ENCODE measurements around the gene NSG1. TPM values are rescaled to one million over a fixed set of nuclear protein-coding genes. Genes with fewer than 3 reads are reported as not detected.
A peak's percentile ranks its signal among the peaks of the same experiment; 100 is the strongest.

Gene NSG1
- total RNA-seq, 1 donor, result not detected

- Histone ChIP-seq H3K79me2 (ENCODE audit: insufficient read depth, low read length) (no peaks in the 10 kb centered on the region), H3K9me3 (ENCODE audit: low read depth, low read length) (no peaks in the 10 kb centered on the region), H3K27ac (ENCODE audit: low read depth, low read length) (no peak overlapping the region), H3K4me3 (ENCODE audit: insufficient read depth, low read length) (no peak overlapping the region), H3K27me3 (ENCODE audit: insufficient read depth, low read length) (peaks cover 65% of the 10 kb centered on the region), H4K20me1 (ENCODE audit: insufficient read depth, low read length) (no peaks in the 10 kb centered on the region), H3K36me3 (ENCODE audit: insufficient read depth, low read length) (no peaks in the 10 kb centered on the region), H3K4me2 (ENCODE audit: insufficient read depth, low read length) (no peak overlapping the region), H3K4me1 (ENCODE audit: insufficient read depth, low read length) (no peaks in the 10 kb centered on the region), H2AFZ (ENCODE audit: low read length) (no peak overlapping the region)
- TF ChIP-seq CTCF (IDR thresholded peaks at IDR 0.05; ENCODE audit: extremely low read depth, low read depth, low read length), result peak; percentile 23
- no peak for DNase-seq (ENCODE audit: insufficient read length, low spot score, missing footprints)
Measured at GRCh38 chr4:4384837-4385236, 2.1 kb upstream of the NSG1 start.

- no peak for TF ChIP-seq CTCF (IDR thresholded peaks at IDR 0.05; ENCODE audit: extremely low read depth, low read depth, low read length)
- peak; percentile 56 for DNase-seq (ENCODE audit: insufficient read length, low spot score, missing footprints)
- Histone ChIP-seq H3K4me2 (ENCODE audit: insufficient read depth, low read length) (no peak overlapping the region), H3K4me3 (ENCODE audit: insufficient read depth, low read length) (no peak overlapping the region), H3K4me1 (ENCODE audit: insufficient read depth, low read length) (no peaks in the 10 kb centered on the region), H3K9me3 (ENCODE audit: low read depth, low read length) (no peaks in the 10 kb centered on the region), H3K79me2 (ENCODE audit: insufficient read depth, low read length) (no peaks in the 10 kb centered on the region), H2AFZ (ENCODE audit: low read length) (no peak overlapping the region), H3K36me3 (ENCODE audit: insufficient read depth, low read length) (no peaks in the 10 kb centered on the region), H3K27me3 (ENCODE audit: insufficient read depth, low read length) (peaks cover 63% of the 10 kb centered on the region), H3K27ac (ENCODE audit: low read depth, low read length) (no peak overlapping the region), H4K20me1 (ENCODE audit: insufficient read depth, low read length) (no peaks in the 10 kb centered on the region)
Measured at GRCh38 chr4:4385729-4386295, 1.1 kb upstream of the NSG1 start.

- Histone ChIP-seq H3K27ac (ENCODE audit: low read depth, low read length) (no peak overlapping the region), H4K20me1 (ENCODE audit: insufficient read depth, low read length) (no peaks in the 10 kb centered on the region), H3K27me3 (ENCODE audit: insufficient read depth, low read length) (peaks cover 59% of the 10 kb centered on the region), H3K36me3 (ENCODE audit: insufficient read depth, low read length) (no peaks in the 10 kb centered on the region), H3K9me3 (ENCODE audit: low read depth, low read length) (no peaks in the 10 kb centered on the region), H3K4me3 (ENCODE audit: insufficient read depth, low read length) (no peak overlapping the region), H3K4me1 (ENCODE audit: insufficient read depth, low read length) (no peaks in the 10 kb centered on the region), H3K4me2 (ENCODE audit: insufficient read depth, low read length) (no peak overlapping the region), H3K79me2 (ENCODE audit: insufficient read depth, low read length) (no peaks in the 10 kb centered on the region), H2AFZ (ENCODE audit: low read length) (no peak overlapping the region)
- peak; percentile 68 for DNase-seq (ENCODE audit: insufficient read length, low spot score, missing footprints)
- TF ChIP-seq CTCF (IDR thresholded peaks at IDR 0.05; ENCODE audit: extremely low read depth, low read depth, low read length), result no peak
Measured at GRCh38 chr4:4386296-4386735, 586 bp upstream of the NSG1 start.

- peaks cover 57% of the 10 kb centered on the region for H3K27me3 ChIP-seq (ENCODE audit: insufficient read depth, low read length)
- H3K4me1 ChIP-seq (ENCODE audit: insufficient read depth, low read length), result no peaks in the 10 kb centered on the region
- DNase-seq (ENCODE audit: insufficient read length, low spot score, missing footprints), result peak; percentile 87
- no peak for TF ChIP-seq CTCF (IDR thresholded peaks at IDR 0.05; ENCODE audit: extremely low read depth, low read depth, low read length)
- no peaks in the 10 kb centered on the region for H4K20me1 ChIP-seq (ENCODE audit: insufficient read depth, low read length)
- no peak overlapping the region for H2AFZ ChIP-seq (ENCODE audit: low read length)
- H3K27ac ChIP-seq (ENCODE audit: low read depth, low read length), result no peak overlapping the region
- no peaks in the 10 kb centered on the region for H3K79me2 ChIP-seq (ENCODE audit: insufficient read depth, low read length)
- H3K4me2 ChIP-seq (ENCODE audit: insufficient read depth, low read length), result no peak overlapping the region
- H3K4me3 ChIP-seq (ENCODE audit: insufficient read depth, low read length), result no peak overlapping the region
- H3K36me3 ChIP-seq (ENCODE audit: insufficient read depth, low read length), result no peaks in the 10 kb centered on the region
- no peaks in the 10 kb centered on the region for H3K9me3 ChIP-seq (ENCODE audit: low read depth, low read length)
Measured at GRCh38 chr4:4387531-4388310, 819 bp downstream of the NSG1 start.

Measured in osteoblast (primary cell).